ENCODE data around the gene CATSPERB.

GRCh38 chr14:91774140-91775096, 42.5 kb upstream of the CATSPERB start:
- no peak for TF ChIP-seq CTCF (IDR thresholded peaks at IDR 0.05)
- no peak for TF ChIP-seq POLR2A (IDR thresholded peaks at IDR 0.05)

Data from tibial nerve (tissue), 3 donors.